Urothelium cell line (cell line): Measurements from ENCODE around the gene CASP9.
"Not testable (repeated sequence)": the region's sequence is repeated elsewhere in the genome, so short reads cannot be mapped to it uniquely, and the experiment has no call there.

Experiments
- DNase-seq: peaks from one replicate; pipeline ENCODE4 v3.0.0; 2011; ENCODE audit warnings: low spot score, mixed read lengths
- FAIRE-seq: peaks from 2 replicates; lab custom pipeline; 2011; peaks lifted over from hg19 to GRCh38; lab: Jason Lieb, UNC

The CASP9 gene

DNA sequence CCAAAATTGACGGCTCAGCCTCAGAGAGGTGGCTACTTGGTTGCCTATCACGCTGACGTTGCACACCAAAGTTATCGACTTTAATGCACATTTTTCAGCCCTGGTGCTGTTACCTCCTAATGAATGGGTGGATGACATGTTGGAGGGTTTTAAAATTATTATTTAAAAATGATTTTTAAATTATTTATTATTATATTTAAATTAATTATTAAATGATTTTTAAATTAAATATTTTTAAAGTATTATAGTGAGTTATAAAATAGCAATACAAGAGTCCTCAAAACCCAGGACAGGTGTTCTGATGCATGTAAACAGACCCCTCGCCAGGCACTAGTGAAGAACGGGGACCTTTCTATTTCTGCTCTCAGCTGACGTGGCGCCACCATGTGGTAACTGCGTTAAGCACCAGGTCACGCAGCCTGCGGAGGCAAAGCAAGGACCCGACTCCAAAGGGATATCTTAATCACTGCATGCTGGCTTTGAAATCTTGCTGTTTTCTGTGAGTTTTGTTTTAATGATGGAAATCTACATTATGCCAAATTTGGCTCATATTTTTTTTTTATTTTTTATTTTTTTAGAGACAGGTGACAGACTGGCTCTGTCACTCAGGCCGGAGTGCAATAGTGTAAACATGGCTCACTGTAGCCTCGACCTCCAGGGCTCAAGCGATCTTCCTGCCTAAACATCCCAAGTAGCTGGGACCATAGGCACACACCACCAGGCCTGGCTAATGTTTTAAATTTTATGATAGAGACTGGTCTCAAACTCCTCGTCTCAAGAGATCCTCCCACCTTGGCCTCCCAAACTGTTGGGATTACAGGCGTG, 22.6 kb downstream of the CASP9 start:
- peak; percentile 73 for DNase-seq
- no peak for FAIRE-seq

DNA sequence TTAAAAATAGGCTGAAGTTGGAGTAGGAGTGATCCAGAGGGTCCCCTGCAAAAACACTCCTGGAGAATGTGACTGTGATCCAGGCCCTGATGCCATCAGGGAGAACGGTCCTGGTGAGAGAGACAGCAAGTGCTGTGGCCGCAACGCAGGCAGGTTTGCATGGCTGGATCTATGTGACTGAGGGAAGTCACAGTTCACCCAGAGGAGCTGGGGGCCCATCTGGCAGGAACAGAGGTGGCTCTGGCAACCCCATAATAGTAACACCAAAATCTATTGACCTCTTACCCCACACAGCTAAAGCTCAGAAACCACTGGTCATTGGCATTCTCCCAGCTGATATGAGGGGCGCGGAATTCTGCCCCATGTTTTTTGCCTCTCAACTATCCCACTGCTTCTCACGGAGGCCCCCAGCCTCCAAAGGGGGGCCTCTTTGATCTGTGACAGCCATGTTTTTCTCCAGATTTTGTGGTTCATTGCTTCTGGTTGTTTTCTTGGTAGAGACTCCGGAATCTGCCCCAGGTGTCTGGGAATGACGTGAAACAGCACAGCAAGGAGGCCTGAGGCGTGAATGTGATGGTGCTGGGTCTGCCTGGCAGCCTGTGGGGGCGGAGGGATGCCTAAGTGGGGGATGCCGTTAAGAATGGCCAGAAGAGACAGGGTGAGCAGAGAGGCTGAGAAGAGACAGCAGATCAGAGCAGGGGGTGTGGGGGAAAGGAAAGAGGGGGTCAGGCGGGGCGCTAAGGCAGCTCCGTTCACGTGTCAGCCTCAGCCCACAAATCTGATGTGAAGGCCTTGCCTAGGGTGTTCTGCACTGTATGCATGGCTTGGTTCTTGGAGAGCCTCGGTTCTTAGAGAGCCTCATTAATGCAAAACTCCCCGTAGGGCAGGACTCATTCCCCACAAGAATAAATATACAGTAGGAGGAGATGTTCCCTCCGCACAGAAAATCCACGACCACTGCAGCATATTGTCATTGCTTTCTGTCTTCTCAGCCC, 23.5 kb downstream of the CASP9 start:
- FAIRE-seq (no peak), DNase-seq (no peak)

DNA sequence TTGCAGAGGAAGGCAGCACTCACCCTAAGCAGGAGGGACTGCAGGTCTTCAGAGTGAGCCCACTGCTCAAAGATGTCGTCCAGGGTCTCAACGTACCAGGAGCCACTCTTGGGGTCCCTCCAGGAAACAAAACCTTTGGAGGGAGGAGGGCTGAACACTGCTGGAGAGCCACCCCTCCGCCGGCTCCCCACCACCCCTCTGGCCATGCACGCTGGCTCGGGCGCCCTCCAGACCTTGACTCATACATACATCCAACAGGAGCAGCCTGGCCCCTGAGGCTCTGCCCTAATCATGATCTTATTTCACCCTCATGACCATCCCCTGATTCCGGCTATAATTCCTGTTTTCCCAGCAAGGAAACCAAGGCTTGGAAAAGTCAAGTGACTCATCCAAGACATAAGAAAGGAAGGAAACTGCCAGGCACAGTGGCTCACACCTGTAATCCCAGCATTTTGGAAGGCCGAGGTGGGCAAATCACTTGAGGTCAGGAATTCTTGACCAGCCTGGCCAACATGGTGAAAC, 30.1 kb downstream of the CASP9 start:
- DNase-seq (no peak), FAIRE-seq (no peak)

GRCh38 chr1:15492596-15492995, 31.4 kb downstream of the CASP9 start:
- DNase-seq (no peak), FAIRE-seq (no peak)

DNA sequence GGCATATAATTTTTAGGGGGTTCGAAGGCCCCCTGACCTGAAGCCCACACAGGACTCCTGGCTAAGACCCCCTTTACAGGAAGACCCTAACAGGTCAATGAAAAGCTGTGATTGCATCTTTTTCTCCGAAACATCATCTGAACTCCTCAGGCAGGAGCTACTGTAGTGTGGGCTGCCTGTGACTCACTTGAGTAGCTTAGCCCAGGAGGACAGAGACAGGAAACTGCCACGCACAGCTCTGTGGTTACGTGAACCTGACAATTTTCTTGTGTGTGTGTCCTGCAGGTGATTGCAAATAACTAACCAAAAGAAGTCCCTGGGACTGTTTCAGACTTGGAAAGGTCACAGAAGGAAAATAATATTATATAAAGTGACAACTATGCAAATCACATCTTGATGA, 33.0 kb downstream of the CASP9 start:
- FAIRE-seq, DNase-seq: not testable (repeated sequence)

DNA sequence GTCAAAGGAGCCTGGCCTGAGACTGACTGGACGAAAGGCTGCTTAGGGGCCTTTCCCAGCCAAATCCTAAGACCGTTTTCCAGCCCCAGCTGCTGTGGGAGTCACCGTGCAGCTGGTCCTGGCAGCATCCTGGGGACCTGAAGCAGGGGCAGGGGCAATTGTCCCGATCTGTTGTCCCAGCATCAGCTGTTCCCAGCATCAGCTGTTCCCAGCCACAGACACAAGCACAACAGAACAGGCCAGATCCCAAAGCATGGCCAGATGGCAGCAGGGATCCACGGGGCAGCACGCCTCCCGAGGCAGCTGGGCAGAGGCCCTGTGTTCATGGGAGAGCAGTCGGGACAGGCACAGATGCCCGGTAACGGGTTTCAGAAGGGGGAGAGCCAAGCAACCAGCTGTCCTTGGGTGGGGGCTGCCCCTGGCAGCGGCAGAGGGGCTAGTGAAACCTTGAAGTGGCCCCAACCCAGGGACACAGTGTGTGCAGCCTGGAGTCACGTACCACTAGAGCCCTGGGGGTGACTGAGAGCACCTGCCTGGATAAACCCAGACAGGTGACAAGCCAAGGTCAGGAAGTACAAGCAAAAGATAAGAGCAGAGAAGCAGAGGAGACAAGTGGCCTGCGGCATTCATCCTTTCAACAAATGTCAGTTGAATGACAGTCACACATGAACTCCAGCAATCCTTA, 34.8 kb downstream of the CASP9 start:
- FAIRE-seq (no peak), DNase-seq (no peak)

GRCh38 chr1:15488371-15488770, 35.6 kb downstream of the CASP9 start:
- FAIRE-seq: no peak
- no peak for DNase-seq

GRCh38 chr1:15486844-15487610, 37.0 kb downstream of the CASP9 start:
- not testable (repeated sequence) for FAIRE-seq, DNase-seq

- DNase-seq (no peak), FAIRE-seq (no peak)
These were observed 38.4 kb downstream of the CASP9 start for GRCh38 chr1:15485636-15486035.

GRCh38 chr1:15484443-15484842, 39.6 kb downstream of the CASP9 start:
- FAIRE-seq, DNase-seq: not testable (repeated sequence)

DNA sequence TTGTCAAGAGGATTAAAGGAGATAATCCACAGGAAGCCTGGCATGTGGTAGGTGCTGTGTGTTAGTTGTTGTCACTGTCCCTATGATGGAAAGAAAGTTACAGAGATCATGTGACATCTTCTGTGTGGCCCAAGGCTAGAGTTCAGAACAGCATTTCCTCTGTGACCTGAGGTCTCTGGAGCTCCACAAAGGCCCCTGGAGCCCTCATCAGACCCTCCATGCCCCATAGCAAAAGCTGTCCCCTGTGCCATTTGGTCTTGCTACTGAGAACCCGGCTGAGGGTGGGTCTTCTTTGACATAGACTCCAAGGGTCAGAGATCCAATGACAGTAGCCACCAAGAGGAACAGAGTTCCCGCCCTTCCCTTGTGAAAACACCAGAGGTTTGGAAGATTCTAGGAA, 40.0 kb downstream of the CASP9 start:
- DNase-seq: no peak
- FAIRE-seq: no peak

DNA sequence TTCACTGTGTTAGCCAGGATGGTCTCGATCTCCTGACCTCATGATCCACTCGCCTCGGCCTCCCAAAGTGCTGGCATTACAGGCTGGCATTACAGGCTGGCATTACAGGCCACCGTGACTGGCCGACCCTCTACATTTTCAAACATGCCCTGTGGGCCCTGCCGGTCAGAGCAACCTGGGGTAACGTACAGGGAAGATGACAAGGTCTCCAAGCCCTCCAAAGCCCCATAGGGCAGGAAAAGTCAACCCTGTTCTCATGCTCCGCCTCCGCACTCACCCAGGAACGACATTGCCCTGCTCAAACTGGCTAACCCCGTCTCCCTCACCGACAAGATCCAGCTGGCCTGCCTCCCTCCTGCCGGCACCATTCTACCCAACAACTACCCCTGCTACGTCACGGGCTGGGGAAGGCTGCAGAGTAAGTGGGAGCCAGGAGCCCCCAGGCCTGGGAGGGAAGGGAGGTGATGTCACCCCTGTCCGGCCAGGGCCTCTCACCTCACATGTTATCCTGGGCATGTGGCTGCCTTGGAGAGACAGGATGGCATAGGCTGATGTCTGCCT, 41.0 kb downstream of the CASP9 start:
- not testable (repeated sequence) for FAIRE-seq, DNase-seq

- FAIRE-seq, DNase-seq: not testable (repeated sequence)
These were observed 41.6 kb downstream of the CASP9 start for GRCh38 chr1:15482455-15482854.

GRCh38 chr1:15479654-15480347, 44.2 kb downstream of the CASP9 start:
- FAIRE-seq (no peak), DNase-seq (no peak)

- DNase-seq (no peak), FAIRE-seq (no peak)
These were observed 46.3 kb downstream of the CASP9 start for GRCh38 chr1:15477646-15478212.

DNA sequence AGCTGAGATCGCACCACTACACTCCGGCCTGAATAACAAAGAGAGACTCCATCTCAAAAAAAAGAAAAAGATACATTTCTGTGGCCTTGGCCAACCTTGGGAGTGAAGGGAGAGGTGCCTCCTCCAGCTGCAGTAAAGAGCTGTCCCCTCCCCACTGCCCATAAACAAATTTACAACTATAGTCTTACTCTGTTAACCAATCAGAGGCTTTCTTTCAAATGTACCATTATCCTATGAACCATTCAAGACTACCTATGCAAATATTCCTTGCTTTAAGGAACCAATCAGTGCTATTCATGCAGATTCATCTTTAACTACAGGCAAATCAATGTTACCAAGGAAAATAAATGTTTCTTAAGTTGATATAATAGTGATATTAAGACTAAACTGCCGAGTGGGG, 47.1 kb downstream of the CASP9 start:
- no peak for FAIRE-seq
- DNase-seq: no peak

GRCh38 chr1:15475752-15476314, 48.2 kb downstream of the CASP9 start, which contains the start of gene CELA2B:
TSS of gene CELA2B (plus strand) at chr1:15476104. CDS start at chr1:15476126, 22 bp downstream.
- DNase-seq (no peak), FAIRE-seq (no peak)

DNA sequence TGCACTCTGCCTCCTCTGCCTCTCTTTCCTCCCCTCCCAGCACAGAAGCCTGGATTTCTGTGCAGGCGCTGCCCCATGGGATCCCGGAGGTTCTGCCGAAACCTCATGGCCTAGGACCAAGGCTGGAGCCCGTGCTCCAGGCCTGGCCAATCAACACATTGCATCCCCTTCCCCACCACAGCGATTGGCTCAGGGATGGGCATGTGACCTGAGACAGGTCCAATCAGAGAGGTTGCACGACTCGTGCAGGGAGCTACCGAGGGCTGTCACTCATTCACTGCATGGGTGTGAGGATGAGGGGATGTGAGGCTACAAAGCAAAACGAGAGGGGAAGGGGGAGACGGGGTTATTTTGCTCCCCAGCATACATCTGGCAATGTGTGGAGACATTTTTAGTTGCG, 51.4 kb downstream of the CASP9 start:
- DNase-seq (no peak), FAIRE-seq (no peak)
